Measurements from ENCODE around the gene OR8J1.

DNA sequence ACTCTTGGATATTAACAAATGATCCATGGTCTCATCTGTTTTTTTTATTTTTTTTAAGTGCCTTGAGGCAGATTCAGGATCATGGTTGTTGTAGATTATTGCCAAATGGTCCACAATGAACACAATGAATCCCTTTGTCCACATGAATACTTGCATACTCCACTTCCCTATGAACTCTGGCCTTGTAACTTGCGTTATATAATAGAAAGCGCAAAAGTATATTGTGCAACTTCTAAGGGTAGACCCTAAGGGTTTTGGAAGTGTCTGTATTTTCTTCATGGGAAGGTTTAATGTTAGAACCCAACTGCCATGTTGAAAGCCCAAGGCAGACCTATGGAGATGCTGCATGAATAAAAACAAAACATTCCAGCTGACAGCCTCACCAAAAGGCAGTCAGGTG lies 50.3 kb downstream of the OR8J1 start:
- TF ChIP-seq, protein P1, sequence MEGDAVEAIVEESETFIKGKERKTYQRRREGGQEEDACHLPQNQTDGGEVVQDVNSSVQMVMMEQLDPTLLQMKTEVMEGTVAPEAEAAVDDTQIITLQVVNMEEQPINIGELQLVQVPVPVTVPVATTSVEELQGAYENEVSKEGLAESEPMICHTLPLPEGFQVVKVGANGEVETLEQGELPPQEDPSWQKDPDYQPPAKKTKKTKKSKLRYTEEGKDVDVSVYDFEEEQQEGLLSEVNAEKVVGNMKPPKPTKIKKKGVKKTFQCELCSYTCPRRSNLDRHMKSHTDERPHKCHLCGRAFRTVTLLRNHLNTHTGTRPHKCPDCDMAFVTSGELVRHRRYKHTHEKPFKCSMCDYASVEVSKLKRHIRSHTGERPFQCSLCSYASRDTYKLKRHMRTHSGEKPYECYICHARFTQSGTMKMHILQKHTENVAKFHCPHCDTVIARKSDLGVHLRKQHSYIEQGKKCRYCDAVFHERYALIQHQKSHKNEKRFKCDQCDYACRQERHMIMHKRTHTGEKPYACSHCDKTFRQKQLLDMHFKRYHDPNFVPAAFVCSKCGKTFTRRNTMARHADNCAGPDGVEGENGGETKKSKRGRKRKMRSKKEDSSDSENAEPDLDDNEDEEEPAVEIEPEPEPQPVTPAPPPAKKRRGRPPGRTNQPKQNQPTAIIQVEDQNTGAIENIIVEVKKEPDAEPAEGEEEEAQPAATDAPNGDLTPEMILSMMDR (IDR thresholded peaks at IDR 0.05; ENCODE audit: low read depth, low read length), result no peak
- no peak for TF ChIP-seq POLR2A (IDR thresholded peaks at IDR 0.05; ENCODE audit: extremely low read depth, insufficient read length)

Data from NB4 (cell line).